NCI-H446 (cell line): ENCODE data around the gene CEPT1.

Experiments
- DNase-seq, 2 experiments: peaks; one replicate each; lab custom pipeline; 2025; lab: John Stamatoyannopoulos, UW

CEPT1 gene

GRCh38 chr1:111227851-111228747 lies 88.1 kb downstream of the CEPT1 start:
- DNase-seq, result no peak

DNA sequence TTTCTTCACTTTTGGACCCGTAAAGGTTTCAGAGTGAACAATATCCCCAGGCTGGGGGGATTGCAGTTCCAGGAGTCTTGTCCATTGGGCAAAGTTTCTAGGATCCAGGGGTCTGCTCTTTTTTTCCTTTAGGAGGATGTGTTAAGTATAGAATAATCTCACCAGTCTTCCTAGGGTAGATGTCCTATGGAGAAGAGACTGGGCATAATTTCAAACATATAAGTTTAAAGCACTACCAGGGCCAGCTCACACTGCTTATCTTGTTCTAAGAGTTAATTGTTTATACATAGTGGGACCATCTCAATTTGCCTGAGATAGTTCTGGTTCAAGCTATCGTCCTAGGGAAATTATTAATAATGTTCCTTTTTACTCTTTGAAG lies 88.7 kb downstream of the CEPT1 start:
- no peak for DNase-seq

GRCh38 chr1:111232134-111232533 lies 92.1 kb downstream of the CEPT1 start:
- DNase-seq, result no peak

GRCh38 chr1:111234258-111234657 lies 94.2 kb downstream of the CEPT1 start:
- no peak for DNase-seq
